Retinal pigment epithelial cell (primary cell): ENCODE measurements around the gene KSR2.

Experiments
- DNase-seq: peaks from one replicate; pipeline ENCODE4 v3.0.0-alpha.2; 2010; ENCODE audit warnings: low read depth
- H3K4me3 ChIP-seq: 2 replicates; pipeline ENCODE4 v1.5.1; 2011; ENCODE audit warnings: mild to moderate bottlenecking, low read length, control low read depth, moderate library complexity
- TF ChIP-seq, protein P1 (sequence below): conservative IDR thresholded peaks from 2 replicates; pipeline ENCODE4 v1.5.1; 2011; ENCODE audit warnings: low read depth, low read length, control low read depth, inconsistent platforms

KSR2 gene

GRCh38 chr12:117664169-117664568 lies 304.6 kb downstream of the KSR2 start:
- H3K4me3 ChIP-seq: no peak overlapping the region
- no peak for DNase-seq
- TF ChIP-seq, protein P1, sequence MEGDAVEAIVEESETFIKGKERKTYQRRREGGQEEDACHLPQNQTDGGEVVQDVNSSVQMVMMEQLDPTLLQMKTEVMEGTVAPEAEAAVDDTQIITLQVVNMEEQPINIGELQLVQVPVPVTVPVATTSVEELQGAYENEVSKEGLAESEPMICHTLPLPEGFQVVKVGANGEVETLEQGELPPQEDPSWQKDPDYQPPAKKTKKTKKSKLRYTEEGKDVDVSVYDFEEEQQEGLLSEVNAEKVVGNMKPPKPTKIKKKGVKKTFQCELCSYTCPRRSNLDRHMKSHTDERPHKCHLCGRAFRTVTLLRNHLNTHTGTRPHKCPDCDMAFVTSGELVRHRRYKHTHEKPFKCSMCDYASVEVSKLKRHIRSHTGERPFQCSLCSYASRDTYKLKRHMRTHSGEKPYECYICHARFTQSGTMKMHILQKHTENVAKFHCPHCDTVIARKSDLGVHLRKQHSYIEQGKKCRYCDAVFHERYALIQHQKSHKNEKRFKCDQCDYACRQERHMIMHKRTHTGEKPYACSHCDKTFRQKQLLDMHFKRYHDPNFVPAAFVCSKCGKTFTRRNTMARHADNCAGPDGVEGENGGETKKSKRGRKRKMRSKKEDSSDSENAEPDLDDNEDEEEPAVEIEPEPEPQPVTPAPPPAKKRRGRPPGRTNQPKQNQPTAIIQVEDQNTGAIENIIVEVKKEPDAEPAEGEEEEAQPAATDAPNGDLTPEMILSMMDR: no peak

DNA sequence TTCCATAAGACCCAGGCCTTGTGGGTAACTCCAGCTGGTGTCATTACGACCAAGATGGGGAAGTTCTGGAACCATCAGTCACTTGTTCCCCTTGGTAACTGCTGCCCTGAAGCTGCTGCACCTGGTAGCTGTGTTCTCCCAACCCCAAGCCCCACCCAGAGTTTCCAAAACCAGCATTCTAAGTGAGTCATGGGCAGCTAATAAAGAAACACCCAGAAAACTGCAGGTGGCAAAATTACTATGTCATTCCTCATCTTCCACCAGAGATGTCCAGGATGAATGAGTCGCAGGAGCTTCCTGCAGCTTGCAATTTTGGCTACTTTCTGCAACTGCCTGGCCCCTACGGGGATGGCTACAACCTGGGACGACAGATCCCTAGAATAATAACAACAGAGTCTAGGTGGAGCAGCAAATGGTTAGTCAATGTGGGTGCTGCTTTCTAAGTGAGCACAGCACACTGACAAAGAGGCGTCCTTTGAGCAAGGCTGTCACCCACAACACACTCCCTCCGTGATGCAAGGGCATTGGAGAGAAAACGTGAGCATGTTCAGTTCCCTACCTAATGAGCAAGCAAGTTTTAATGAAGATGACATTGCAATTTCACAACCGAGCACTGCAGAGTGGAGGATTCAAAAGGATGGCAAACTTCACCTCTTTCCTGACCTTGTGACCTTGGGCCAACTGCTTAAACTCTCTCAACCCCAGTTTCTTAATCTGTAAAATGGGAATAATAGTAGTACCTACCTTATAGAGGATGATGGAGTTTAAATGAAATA lies 306.0 kb downstream of the KSR2 start:
- TF ChIP-seq, protein P1: no peak
- DNase-seq: no peak
- H3K4me3 ChIP-seq: no peak overlapping the region

DNA sequence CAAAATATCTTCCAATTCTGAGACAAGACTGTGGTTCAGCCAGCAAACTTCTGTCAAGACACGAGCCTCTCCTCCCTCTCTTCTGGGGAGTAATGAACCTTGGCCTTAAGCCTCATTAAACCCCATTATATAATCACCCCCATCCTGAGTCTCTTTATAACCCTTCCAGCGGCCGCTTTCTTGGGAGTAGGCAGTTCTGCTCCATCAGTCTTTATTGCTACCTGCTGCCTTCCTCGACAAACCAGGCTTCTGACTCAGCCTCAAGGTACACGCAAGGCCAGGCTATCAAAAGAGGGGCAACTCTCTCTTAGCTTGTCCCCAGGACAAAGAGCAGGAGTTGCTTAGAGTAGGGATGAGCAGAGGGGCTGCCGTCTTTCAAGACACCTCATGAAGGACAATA lies 306.6 kb downstream of the KSR2 start:
- TF ChIP-seq, protein P1: no peak
- no peak for DNase-seq
- H3K4me3 ChIP-seq: no peak overlapping the region

DNA sequence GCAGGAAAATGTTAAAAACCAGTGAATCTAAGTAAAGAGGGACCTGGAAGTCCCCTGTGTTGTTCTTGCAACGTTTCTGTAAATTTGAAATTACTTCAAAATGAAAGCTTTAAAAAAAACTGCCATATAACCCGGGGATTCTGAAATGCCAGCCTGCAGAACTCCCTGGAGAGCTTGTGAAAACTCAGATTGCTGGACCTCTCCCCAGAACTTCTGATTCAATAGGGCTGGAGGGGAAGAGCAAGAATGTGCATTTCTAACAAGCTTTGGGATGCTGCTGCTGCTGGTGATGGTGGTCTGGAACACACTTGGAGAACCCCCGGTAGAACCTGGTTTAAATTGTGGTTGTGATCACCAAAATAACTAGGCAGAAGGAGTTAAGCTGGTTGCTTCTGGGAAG lies 307.3 kb downstream of the KSR2 start:
- no peak overlapping the region for H3K4me3 ChIP-seq
- TF ChIP-seq, protein P1: no peak
- DNase-seq: no peak

DNA sequence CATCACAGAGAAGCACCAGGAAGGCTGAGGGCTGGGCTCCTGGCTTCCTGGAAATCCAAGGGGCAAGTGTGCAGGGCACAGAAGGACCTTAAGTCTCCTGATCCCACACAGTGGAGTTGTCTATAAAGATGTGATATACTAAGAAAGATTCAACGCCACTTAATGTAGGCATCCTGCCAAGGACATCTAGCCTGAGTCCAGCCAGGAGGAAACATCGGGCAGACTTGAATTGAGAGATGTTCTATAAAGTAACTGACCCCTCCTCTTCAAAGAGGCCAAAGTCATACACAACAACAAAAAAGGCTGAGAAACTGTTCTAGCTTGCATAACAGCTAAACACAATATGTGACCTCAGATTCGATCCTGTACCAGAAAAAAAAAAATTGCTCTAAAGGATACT lies 307.9 kb downstream of the KSR2 start:
- no peak for DNase-seq
- H3K4me3 ChIP-seq: no peak overlapping the region
- TF ChIP-seq, protein P1: no peak

DNA sequence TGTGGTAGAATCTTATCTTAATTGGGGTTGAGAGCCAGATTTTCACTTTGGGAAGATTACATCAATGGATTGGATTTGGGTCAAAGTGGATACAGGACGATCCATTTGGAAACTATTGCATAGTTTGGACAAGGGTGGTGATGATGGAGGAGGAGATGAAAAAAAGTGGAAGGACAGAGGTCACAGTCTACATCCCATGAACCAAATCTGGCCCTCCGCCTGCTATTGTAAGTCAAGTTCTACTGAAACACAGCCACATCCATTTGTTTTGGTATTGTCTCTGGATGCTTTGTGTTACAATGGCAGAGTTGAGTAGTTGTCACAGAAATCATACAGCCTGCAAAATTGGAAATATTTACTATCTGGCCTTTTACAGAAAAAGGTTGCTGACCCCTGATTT lies 310.6 kb downstream of the KSR2 start:
- no peak for DNase-seq
- TF ChIP-seq, protein P1: no peak
- no peak overlapping the region for H3K4me3 ChIP-seq

GRCh38 chr12:117649796-117650195 lies 319.0 kb downstream of the KSR2 start:
- no peak overlapping the region for H3K4me3 ChIP-seq
- TF ChIP-seq, protein P1: no peak
- DNase-seq: no peak
